GM13977 (cell line): Measurements from ENCODE around the gene KPRP.

Experiments
- DNase-seq: peaks from one replicate; pipeline ENCODE4 v3.0.0; 2012; ENCODE audit warnings: low spot score
- CTCF ChIP-seq: IDR thresholded peaks from 2 replicates; pipeline ENCODE4 v1.5.1; 2012; ENCODE audit warnings: mild to moderate bottlenecking, control low read depth; ENCODE audit not compliant: insufficient read depth; ENCODE audit errors: extremely low read depth, missing control alignments
- in situ Hi-C: fragments of 300-500 bp; cut with MboI; formaldehyde crosslinking; loops from one replicate; pipeline ENCODE4 v1.12.0; 2022; ENCODE audit warnings: low sequenced_read_pairs, low pct_unique_long_range_greater_than_20kb, mixed read lengths, inconsistent platforms; ENCODE audit not compliant: unreplicated experiment

The KPRP gene

GRCh38 chr1:152811050-152811449 is 53.2 kb downstream of the KPRP start:
- in situ Hi-C loops: no loop called here
- TF ChIP-seq CTCF: no peak
- no peak for DNase-seq
